NCI-H2029 treated with DMSO at 0.1 percent for 48 hours (cell line): ENCODE results near the gene KDM4C.

Experiments
- DNase-seq: peaks from one replicate; lab custom pipeline; 2025; lab: John Stamatoyannopoulos, UW

The KDM4C gene

GRCh38 chr9:7143645-7144200 is 385.9 kb downstream of the KDM4C start:
- no peak for DNase-seq

GRCh38 chr9:7144265-7145046 is 386.7 kb downstream of the KDM4C start:
- no peak for DNase-seq

- no peak for DNase-seq
Observed at GRCh38 chr9:7145361-7146069, 387.7 kb downstream of the KDM4C start.

- no peak for DNase-seq
Observed at GRCh38 chr9:7146582-7146981, 388.8 kb downstream of the KDM4C start.

- DNase-seq = no peak
Observed at GRCh38 chr9:7147121-7148090, 389.6 kb downstream of the KDM4C start.

GRCh38 chr9:7148243-7148765 is 390.5 kb downstream of the KDM4C start:
- DNase-seq = no peak

GRCh38 chr9:7149258-7149657 is 391.5 kb downstream of the KDM4C start:
- DNase-seq = no peak

- DNase-seq = no peak
Observed at GRCh38 chr9:7150153-7150890, 392.5 kb downstream of the KDM4C start.

- DNase-seq = no peak
Observed at GRCh38 chr9:7153134-7153533, 395.4 kb downstream of the KDM4C start.

- DNase-seq = no peak
Observed at GRCh38 chr9:7153566-7153965, 395.8 kb downstream of the KDM4C start.

- no peak for DNase-seq
Observed at GRCh38 chr9:7154003-7154619, 396.3 kb downstream of the KDM4C start.

GRCh38 chr9:7154650-7155049 is 396.9 kb downstream of the KDM4C start:
- no peak for DNase-seq

- DNase-seq = no peak
Observed at GRCh38 chr9:7161469-7161868, 403.7 kb downstream of the KDM4C start.

GRCh38 chr9:7163932-7164331 is 406.2 kb downstream of the KDM4C start:
- no peak for DNase-seq

GRCh38 chr9:7164440-7165330 is 406.9 kb downstream of the KDM4C start:
- DNase-seq = no peak

- no peak for DNase-seq
Observed at GRCh38 chr9:7165331-7165975, 407.7 kb downstream of the KDM4C start.

GRCh38 chr9:7166074-7166473 is 408.3 kb downstream of the KDM4C start:
- no peak for DNase-seq

- DNase-seq = no peak
Observed at GRCh38 chr9:7169717-7170389, 412.1 kb downstream of the KDM4C start.
